CD4-positive, alpha-beta T cell treated with Interleukin-6 for 4 hours (primary cell): ENCODE results near the gene PRPF6.
"Not testable (repeated sequence)": the region's sequence is repeated elsewhere in the genome, so short reads cannot be mapped to it uniquely, and the experiment has no call there.

Experiments used
- DNase-seq: peaks from one replicate; pipeline ENCODE4 v3.0.0-alpha.2; 2020; ENCODE audit warnings: mixed read lengths

PRPF6 gene

GRCh38 chr20:63976980-63977738, 3.8 kb upstream of the PRPF6 start:
- no peak for DNase-seq

GRCh38 chr20:63977739-63978276, 3.1 kb upstream of the PRPF6 start:
- DNase-seq, result peak; percentile 71

DNA sequence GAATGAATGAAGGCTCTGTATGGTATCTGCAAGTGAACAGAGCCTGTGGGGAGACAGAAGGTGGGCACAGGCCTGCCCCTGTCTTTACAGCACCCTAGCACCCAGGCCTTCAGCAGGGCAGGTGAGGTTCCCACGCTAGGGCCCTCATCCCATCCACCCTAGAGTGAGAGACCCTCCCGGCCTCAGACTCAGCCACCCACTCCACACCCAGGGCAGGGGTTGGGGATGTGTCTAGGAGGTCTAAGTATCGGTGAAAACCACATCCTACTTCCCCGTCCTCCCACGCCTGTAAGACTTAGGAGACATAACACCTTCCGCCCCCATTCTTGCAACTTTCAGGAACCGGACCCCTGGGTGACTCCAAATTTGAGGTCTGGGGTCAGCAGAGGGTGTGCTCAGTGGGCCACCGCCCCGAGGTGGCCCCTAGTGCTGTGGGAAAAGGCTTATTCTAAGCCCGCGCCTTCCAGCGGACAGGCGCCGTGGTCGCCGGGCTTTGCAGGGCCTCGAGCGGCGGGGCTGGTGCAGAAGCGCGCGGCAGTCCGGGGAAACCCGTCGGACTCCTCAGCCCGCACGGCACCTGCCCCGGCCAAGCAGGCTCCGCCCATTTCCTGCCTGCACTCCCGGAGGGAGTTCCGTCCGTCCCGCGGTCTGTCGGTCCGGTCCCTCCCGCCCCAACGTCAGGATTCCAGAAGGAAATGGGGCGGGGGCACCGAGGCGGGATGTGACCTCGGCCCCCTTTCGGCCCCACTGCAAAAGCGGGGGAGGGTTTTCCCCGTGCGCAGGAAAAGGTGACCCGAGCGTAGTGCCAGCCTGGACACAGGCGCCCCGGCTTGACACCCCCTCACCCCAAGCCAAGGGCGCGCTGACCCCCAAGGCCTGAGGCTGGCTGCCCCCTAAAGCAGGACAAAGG, 2.4 kb upstream of the PRPF6 start:
- peak; percentile 64 for DNase-seq

DNA sequence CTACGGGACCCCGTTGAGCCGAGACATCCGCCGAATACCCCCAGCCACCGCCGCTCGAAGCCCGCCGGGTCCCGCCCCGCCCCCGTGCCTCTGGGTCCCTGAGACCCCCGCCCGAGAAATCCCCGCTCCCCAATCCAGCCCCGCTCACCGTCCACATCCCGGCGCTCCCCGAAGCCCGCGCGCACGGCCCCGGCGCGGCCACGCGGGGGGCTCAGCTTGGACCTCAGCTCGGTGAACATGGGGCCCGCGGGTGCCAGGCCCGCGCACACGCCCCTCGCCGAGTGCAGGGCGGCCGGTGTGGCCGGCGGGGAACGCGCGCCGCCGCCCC, 1.7 kb upstream of the PRPF6 start:
- DNase-seq, result peak; percentile 15

- DNase-seq, result peak; percentile 72
Observed at GRCh38 chr20:63979557-63980316, 1.2 kb upstream of the PRPF6 start, which contains the start of gene SAMD10. Gene SAMD10 (minus strand): TSS chr20:63979642. CDS start chr20:63979467, 175 bp downstream.

DNA sequence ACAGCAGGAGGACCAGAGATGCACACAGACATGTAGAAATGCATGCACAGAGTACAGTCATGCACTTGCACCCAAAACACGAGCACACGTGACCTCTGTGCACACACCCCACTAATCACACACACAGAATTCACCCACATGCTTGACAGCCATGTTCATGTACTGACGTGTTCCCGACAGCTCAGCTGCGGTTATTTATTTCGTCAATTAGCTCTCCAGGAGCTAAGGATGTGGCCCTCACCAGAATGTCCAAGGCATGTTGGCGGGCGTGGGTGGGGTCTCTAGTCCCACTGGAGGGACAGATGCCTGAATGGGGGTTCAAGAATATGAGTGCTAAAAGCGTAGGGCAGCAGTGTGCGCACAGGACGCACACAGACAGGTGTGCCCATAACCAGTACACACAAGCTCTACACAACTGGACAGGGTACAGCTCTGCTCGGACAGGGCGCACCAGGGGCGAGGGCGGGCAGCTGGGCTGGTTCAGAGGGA, 571 bp upstream of the PRPF6 start:
- DNase-seq, result peak; percentile 36

DNA sequence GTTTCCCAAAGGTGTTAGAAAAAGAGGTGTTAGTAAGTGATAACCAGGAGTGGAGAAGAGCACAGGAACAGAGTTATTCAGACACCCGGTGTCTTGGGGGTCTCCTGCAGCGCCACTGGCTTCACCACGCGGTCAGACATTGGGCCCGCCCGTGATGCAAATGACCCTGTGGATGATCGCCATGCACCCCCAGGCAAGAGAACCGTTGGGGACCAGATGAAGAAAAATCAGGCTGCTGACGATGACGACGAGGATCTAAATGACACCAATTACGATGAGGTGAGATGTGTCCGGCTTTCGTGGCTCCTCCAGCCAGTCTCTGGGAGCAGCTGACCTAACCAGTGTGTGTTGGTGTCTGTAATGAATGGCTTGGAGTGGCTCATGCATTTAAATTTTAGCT, 2.0 kb downstream of the PRPF6 start:
- no peak for DNase-seq

DNA sequence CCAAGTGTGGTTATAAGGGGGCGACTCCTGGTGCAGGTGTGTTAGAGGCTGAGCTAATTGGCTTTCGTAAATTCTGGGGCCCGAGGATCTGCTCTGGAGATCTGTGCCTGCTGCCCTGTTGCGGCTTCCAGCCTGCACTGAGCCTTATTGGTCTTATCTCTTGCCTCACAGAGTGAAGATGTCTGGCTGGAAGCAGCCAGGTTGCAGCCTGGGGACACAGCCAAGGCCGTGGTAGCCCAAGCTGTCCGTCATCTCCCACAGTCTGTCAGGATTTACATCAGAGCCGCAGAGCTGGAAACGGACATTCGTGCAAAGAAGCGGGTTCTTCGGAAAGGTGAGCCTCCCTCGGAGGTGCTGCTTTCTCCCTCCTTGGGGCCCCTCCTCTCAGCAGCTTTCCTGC, 20.0 kb downstream of the PRPF6 start:
- DNase-seq, result no peak

DNA sequence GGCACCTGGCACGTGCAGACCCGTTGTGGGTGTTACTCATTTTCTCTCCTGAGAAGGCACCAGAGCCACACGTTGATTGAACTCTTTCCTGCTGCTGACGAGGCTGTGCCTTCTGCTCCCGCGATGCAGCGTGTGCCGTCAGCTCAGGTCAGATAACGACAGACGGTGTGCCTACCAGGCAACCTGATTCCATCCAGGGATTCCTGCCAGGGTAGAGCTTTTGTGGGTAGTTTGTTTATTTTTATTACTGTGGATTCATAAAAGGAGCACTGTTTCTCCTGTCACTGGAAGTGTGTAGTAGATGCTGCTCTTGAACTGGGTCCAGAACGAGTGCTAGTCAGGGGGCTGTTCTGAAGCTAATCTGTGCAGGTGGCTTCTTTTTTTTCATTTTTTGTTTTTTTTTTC, 20.7 kb downstream of the PRPF6 start:
- DNase-seq, result no peak

- DNase-seq, result no peak
Observed at GRCh38 chr20:64003960-64004725, 23.2 kb downstream of the PRPF6 start.

DNA sequence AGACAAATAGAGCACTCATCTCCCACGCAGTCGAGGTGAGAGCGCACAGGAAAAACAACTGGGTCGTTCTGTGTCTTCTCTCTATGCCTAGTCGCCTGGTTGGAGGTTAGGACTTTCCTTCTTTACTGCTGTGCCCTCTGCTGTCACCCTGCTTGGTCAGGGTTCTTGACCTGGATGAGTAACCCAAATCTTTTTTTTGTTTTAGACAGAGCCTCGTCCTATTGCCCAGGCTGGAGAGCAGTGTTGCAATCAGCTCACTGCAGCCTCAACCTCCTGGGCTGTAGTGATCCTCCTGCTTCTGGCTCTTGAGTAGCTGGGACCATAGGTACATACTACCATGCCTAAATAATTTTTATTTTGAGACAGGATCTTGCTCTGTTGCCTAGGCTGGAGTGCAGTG, 24.5 kb downstream of the PRPF6 start:
- DNase-seq, result no peak

GRCh38 chr20:64006490-64006889, 25.6 kb downstream of the PRPF6 start:
- no peak for DNase-seq

DNA sequence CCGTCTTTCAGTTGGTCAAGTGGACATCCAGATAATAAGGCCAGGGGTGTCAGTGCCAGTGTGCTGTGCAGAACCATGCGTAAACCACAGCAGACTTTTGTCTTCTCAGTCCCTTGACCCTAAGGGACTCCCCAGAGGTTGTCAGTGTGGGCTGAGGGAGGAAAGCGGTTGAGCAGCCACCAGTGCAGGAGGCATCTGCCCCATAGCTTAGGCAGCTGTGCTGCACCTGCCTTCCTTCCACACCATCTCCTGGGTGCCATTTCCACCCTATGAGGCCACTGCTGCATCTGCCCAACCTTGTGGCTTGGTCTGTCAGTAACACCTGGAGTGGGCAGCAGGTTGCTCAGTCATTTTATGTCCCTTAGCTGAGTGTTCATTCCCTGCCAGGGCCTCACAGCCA, 26.0 kb downstream of the PRPF6 start:
- DNase-seq, result no peak

- no peak for DNase-seq
Observed at GRCh38 chr20:64009811-64010387, 29.0 kb downstream of the PRPF6 start.

GRCh38 chr20:64010711-64011237, 29.8 kb downstream of the PRPF6 start:
- DNase-seq, result no peak

DNA sequence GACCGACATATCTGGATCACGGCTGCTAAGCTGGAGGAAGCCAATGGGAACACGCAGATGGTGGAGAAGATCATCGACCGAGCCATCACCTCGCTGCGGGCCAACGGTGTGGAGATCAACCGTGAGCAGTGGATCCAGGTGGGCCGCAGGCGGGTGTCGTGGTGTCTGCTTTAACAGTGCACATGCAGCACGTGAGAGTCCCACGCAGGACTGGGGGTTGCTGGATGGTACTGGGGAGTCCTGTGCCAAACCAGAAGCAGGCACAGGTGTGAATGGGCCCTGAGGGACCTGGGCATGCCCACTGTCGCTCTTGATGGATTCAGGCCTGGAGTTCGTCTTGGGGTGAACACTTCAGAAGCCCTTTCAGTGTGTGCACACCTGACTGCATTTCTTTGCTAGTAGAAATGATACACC, 30.4 kb downstream of the PRPF6 start:
- no peak for DNase-seq

- DNase-seq, result not testable (repeated sequence)
Observed at GRCh38 chr20:64012385-64013154, 31.6 kb downstream of the PRPF6 start.

- DNase-seq, result no peak
Observed at GRCh38 chr20:64015635-64016034, 34.7 kb downstream of the PRPF6 start.

DNA sequence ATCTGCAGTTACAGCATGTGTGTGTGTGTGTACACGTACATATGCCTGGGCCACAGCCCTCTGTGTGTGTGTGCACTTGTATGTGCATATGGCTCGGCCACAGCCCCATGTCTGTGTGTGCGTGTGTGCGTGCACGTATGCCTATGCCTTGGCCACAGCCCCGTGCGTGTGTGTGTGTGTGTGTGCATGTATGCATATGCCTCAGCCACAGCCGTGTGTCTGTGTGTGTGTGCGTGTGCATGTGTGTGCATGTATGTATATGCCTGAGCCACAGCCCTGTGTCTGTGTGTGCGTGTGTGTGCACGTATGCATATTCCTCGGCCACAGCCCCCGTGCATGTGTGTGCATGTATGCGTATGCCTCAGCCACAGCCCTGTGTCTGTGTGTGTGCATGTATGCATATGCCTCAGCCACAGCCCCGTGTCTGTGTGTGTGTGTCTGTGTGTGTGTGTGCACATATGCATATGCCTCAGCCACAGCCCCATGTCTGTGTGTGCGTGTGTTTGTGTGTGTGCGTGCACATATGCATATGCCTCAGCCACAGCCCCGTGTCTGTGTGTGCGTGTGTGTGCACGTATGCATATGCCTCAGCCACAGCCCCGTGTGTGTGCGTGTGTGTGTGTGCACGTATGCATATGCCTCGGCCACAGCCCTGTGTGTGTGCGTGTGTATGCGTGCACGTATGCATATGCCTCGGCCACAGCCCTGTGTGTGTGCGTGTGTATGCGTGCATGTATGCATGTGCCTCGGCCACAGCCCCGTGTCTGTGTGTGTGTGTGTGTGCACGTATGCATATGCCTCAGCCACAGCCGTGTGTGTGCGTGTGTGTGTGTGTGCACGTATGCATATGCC, 40.4 kb downstream of the PRPF6 start:
- DNase-seq, result no peak
